Endothelial cell (in vitro differentiated cells): Measurements from ENCODE around the gene TOR1B. TPM values are rescaled to one million over a fixed set of nuclear protein-coding genes. Genes with fewer than 3 reads are reported as not detected.

ENCODE experiments used
- DNase-seq: peaks from one replicate; pipeline ENCODE4 v3.0.0; 2021; ENCODE audit warnings: low spot score
- H3K27ac Mint-ChIP-seq: one replicate; pipeline ENCODE4 v1.8.0; 2021; ENCODE audit warnings: mixed read lengths, inconsistent platforms; ENCODE audit not compliant: unreplicated experiment
- H3K27me3 Mint-ChIP-seq: one replicate; pipeline ENCODE4 v1.8.0; 2021; ENCODE audit warnings: mild to moderate bottlenecking, moderate library complexity, mixed read lengths, inconsistent platforms; ENCODE audit not compliant: unreplicated experiment
- H3K36me3 Mint-ChIP-seq: one replicate; pipeline ENCODE4 v1.8.0; 2021; ENCODE audit warnings: mild to moderate bottlenecking, low read depth, mixed read lengths, inconsistent platforms; ENCODE audit not compliant: unreplicated experiment
- H3K4me1 Mint-ChIP-seq: one replicate; pipeline ENCODE4 v1.8.0; 2021; ENCODE audit warnings: mild to moderate bottlenecking, mixed read lengths, inconsistent platforms; ENCODE audit not compliant: unreplicated experiment
- H3K4me3 Mint-ChIP-seq: one replicate; pipeline ENCODE4 v1.8.0; 2021; ENCODE audit warnings: mild to moderate bottlenecking, mixed read lengths, inconsistent platforms; ENCODE audit not compliant: unreplicated experiment
- H3K9me3 Mint-ChIP-seq: one replicate; pipeline ENCODE4 v1.8.0; 2021; ENCODE audit warnings: mixed read lengths, inconsistent platforms; ENCODE audit not compliant: unreplicated experiment
- total RNA-seq: library from RNA; stranded (reverse); fragmentation: NEBNext Ultra II Directional; extraction: Animal tissue kit (Norgen Biotek cat#: 25700); gene quantifications from one replicate; pipeline ENCODE4 v1.2.1, GENCODE V29; 2021; ENCODE audit not compliant: unreplicated experiment
- TF ChIP-seq, protein P1 (sequence below): fragments of 200-600 bp; sonication (generic); IDR thresholded peaks from one replicate; pipeline ENCODE4 v1.5.0; 2021; ENCODE audit warnings: antibody characterized with exemption; ENCODE audit not compliant: unreplicated experiment

TOR1B gene
- total RNA-seq, 1 donor from 2014 or later: 22.8 TPM

DNA sequence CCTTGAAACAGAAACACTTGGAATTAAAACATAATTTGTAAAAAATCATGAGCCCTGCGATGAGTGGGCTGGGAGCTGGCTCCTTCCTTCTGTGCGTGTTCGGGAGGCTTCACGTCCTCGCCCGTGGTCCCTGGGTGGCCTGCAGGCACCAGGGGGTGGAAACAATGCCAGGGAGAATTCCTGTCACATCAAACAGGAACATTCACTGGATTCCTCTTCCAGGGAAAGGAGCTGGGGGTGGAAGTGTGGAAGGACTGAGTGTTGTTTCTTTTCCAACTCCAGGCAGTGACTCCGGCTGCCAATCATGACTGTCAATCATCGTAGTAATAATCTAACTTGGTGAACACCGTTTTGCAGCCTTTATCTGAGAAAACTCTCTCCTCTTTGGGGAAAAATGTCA, 10.7 kb downstream of the TOR1B start:
- H3K9me3 Mint-ChIP-seq: no peaks in the 10 kb centered on the region
- H3K27me3 Mint-ChIP-seq: peaks cover 5% of the 10 kb centered on the region
- H3K27ac Mint-ChIP-seq: no peak overlapping the region
- DNase-seq: no peak
- peaks cover 52% of the 10 kb centered on the region for H3K36me3 Mint-ChIP-seq
- peaks cover 14% of the 10 kb centered on the region for H3K4me1 Mint-ChIP-seq
- H3K4me3 Mint-ChIP-seq: peak overlapping the region; percentile 57
- TF ChIP-seq, protein P1, sequence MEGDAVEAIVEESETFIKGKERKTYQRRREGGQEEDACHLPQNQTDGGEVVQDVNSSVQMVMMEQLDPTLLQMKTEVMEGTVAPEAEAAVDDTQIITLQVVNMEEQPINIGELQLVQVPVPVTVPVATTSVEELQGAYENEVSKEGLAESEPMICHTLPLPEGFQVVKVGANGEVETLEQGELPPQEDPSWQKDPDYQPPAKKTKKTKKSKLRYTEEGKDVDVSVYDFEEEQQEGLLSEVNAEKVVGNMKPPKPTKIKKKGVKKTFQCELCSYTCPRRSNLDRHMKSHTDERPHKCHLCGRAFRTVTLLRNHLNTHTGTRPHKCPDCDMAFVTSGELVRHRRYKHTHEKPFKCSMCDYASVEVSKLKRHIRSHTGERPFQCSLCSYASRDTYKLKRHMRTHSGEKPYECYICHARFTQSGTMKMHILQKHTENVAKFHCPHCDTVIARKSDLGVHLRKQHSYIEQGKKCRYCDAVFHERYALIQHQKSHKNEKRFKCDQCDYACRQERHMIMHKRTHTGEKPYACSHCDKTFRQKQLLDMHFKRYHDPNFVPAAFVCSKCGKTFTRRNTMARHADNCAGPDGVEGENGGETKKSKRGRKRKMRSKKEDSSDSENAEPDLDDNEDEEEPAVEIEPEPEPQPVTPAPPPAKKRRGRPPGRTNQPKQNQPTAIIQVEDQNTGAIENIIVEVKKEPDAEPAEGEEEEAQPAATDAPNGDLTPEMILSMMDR: no peak

DNA sequence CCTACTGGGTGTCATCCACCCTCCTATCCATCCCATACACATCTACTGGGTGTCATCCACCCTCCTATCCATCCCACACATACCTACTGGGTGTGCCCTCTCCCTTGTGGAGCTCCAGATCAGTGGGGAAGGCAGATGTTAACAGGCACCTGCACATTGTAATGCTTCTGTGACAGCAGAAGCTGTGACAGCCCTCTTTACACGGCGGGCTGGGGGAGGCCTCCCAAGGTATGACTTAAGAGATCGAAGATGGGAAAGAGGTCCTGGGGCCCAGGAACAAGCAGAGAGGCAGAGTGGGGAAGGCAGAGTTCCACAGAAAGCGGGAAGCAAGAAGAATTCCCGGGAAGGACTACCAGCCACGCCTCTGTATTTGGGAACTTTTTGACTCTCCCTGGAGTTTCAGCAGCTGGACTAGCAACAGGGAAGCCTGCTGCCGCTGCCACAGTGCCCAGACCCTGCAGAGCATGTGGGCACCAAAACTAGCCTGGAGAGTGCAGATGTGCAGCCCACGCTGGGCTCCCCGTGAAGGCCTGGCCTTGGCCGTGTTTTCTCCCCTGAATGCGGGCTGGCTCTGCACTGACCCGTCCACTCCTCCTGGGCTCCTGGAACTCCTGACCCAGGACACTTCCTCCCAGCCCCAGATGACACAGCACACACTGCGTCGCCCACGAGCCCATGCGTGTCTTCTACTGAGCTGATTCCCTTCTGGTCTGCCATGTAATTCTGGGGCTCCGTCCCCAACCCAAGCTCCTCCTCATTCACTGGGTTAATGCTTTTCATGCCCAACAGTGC, 11.6 kb downstream of the TOR1B start:
- Mint-ChIP-seq H3K27me3 (peaks cover 5% of the 10 kb centered on the region), H3K4me1 (peaks cover 14% of the 10 kb centered on the region), H3K36me3 (peaks cover 52% of the 10 kb centered on the region), H3K4me3 (no peak overlapping the region), H3K27ac (no peak overlapping the region), H3K9me3 (no peaks in the 10 kb centered on the region)
- no peak for DNase-seq
- TF ChIP-seq, protein P1: no peak

DNA sequence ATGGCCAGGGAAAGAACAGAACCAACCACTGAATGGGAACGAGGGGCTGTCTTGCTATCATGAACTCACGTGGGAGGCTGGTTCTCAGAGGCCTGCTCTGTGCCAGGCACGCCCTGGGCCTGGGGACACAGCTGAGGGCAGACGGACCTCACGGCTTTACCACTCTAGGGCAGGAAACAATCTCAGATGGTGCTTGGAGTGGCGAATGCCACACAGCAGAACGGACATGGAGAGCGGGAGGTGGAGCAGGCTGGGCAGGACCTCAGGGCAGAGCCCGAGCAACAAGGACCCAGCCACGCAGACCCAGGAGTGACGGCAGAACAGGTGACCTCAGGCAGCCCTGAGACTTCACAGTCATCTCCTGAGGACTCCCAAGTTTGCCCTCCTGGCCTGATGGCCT, 12.3 kb downstream of the TOR1B start:
- H3K9me3 Mint-ChIP-seq: no peaks in the 10 kb centered on the region
- H3K4me1 Mint-ChIP-seq: peaks cover 14% of the 10 kb centered on the region
- H3K4me3 Mint-ChIP-seq: peak overlapping the region; percentile 63

DNA sequence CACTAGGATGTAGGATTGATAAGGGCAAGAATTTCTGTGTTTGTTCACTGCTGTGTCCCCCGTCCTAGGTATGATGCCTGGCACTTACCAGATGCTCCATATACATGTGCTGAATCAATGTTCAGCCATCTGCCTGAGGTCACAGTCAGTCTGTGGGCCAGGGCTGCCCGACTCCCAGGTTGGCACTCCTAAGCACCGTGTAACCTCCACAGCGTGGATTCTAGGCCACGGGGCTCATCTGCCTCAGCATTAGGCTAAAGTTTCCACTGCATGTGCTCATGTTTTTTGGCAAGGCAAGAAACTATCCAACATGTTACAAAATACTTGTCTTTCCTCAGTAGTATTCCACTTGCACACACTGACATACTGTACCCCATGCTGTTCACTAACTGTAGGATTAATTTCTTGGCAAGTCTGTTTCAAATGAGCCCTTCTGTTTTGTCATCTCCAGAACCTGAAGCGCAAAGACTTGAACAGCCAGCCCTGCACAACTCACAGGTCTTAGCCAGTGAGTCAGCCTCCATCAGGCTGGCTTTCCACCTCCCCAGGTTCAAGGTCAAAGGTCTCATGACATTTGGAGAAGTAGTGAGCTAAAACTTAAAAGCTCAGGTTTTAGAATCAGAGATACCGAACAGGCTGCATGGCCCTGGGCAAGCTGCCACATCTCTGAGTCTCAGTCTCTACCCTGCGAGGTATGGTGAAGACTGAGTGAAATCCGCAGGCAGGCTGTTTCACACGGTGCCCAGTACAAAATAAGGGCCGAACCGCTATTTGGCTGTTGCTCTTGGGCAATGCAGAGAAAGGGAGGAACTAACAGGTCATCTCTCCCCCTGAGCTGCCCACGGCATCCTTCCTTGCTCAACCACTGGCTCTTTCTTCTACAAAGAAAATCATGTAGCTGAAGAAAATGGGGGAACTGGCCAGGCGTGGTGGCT, 13.8 kb downstream of the TOR1B start:
- TF ChIP-seq, protein P1: no peak

More for the DNA sequence above, 12.3 kb downstream of the TOR1B start:
- Mint-ChIP-seq H3K27me3 (peaks cover 5% of the 10 kb centered on the region), H3K36me3 (peaks cover 52% of the 10 kb centered on the region), H3K27ac (no peak overlapping the region)
- TF ChIP-seq, protein P1: no peak
- DNase-seq: no peak

More for the DNA sequence above, 13.8 kb downstream of the TOR1B start:
- DNase-seq: no peak
- Mint-ChIP-seq H3K27me3 (peaks cover 5% of the 10 kb centered on the region), H3K4me1 (peaks cover 14% of the 10 kb centered on the region), H3K27ac (no peak overlapping the region), H3K4me3 (peak overlapping the region; percentile 48), H3K36me3 (peaks cover 46% of the 10 kb centered on the region), H3K9me3 (no peaks in the 10 kb centered on the region)
